GM20000 (cell line): ENCODE data around the gene SDC1.
A peak's percentile ranks its signal among the peaks of the same experiment; 100 is the strongest.
"Not testable (repeated sequence)": the region's sequence is repeated elsewhere in the genome, so short reads cannot be mapped to it uniquely, and the experiment has no call there.

Experiments used
- DNase-seq: peaks from one replicate; pipeline ENCODE4 v3.0.0; 2012; ENCODE audit warnings: low spot score
- TF ChIP-seq, protein P1 (sequence below): IDR thresholded peaks from 2 replicates; pipeline ENCODE4 v1.5.1; 2012; ENCODE audit warnings: mild to moderate bottlenecking, control low read depth; ENCODE audit errors: extremely low read depth, missing control alignments

The SDC1 gene, protein sequence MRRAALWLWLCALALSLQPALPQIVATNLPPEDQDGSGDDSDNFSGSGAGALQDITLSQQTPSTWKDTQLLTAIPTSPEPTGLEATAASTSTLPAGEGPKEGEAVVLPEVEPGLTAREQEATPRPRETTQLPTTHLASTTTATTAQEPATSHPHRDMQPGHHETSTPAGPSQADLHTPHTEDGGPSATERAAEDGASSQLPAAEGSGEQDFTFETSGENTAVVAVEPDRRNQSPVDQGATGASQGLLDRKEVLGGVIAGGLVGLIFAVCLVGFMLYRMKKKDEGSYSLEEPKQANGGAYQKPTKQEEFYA

DNA sequence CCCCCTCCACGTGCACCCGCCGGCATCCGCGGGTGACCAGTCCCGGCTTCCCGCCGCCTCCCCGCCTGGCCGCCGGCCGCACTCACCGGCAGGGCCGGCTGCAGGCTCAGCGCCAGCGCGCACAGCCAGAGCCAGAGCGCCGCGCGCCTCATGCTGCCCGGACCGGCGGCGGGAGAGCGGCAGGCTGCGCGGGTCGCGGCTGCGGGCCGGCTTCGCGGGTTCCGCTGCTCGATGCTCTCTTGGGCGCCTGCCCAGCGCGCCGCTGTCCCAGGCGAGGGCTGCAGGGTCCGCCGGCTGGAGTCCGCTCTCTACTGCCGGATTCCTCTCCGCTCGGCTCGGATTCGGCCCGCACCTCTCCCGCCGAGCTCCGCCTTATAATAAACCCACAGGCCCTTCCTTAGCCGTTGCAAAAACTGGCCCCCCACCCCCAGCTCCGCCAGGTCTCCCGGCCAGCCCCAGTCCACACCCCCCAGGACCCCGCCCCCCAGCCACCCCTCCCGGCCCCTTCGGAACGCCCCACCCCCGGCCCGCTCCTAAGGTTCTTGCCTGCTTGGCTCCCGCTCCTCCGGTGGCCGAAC lies at the start of gene SDC1:
Gene SDC1 (minus strand): TSS at position 415 of the 578 bp plus-strand sequence. CDS start 263 bp downstream, at position 152.
- TF ChIP-seq, protein P1, sequence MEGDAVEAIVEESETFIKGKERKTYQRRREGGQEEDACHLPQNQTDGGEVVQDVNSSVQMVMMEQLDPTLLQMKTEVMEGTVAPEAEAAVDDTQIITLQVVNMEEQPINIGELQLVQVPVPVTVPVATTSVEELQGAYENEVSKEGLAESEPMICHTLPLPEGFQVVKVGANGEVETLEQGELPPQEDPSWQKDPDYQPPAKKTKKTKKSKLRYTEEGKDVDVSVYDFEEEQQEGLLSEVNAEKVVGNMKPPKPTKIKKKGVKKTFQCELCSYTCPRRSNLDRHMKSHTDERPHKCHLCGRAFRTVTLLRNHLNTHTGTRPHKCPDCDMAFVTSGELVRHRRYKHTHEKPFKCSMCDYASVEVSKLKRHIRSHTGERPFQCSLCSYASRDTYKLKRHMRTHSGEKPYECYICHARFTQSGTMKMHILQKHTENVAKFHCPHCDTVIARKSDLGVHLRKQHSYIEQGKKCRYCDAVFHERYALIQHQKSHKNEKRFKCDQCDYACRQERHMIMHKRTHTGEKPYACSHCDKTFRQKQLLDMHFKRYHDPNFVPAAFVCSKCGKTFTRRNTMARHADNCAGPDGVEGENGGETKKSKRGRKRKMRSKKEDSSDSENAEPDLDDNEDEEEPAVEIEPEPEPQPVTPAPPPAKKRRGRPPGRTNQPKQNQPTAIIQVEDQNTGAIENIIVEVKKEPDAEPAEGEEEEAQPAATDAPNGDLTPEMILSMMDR = no peak
- peak; percentile 64 for DNase-seq

DNA sequence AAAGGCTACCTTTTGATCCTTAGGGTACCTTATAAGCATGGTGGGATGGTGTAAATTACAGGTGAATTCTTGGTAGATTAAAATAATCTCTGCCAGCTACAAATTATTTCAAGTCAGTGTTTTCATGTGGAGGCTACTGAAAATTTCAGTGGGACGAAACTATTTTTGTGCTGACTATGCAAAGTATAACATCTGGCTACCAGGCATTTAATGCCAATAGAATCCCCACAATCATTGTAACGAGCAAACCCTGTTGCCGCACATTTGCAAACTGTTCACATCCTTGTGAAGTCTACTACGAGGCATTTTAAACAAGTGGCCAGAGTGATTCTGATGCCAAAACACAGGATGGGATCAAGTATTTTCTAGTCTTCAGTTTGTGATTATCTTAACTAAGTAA lies 48.1 kb upstream of the SDC1 start:
- DNase-seq = no peak
- TF ChIP-seq, protein P1 = no peak

DNA sequence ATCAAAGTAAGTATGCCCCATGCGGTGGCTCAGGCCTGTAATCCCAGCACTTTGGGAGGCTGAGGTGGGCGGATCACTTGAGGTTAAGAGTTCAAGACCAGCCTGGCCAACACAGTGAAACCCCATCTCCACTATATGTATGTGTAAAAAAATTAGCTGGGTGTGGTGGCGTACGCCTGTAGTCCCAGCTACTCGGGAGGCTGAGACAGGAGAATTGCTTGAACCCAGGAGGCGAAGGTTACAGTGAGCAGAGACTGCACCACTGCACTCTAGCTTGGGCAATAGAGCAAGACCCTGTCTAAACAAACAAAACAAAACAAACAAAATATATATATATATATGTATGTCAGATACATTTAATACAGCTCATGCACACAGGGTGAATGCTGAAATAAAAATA lies 43.4 kb upstream of the SDC1 start:
- DNase-seq = not testable (repeated sequence)

DNA sequence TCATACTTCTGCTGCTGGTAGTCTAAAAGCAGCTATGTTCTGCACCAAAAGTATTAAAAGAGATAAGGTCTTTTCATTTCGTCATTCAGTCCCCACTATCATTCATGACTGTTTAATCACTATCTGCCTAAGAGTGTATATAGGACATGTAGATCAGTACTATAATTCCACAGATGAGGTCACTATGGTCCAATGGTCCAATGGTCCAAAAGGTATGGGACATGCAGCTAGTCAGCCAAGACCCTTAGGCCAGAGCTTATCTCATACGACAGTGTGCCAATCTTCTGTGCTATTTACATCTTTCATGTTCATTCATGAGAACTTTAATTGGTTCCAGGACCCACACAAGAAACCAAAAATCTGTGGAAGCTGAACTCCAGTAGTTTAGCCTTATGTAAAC lies 42.6 kb upstream of the SDC1 start:
- TF ChIP-seq, protein P1 = no peak
- no peak for DNase-seq

DNA sequence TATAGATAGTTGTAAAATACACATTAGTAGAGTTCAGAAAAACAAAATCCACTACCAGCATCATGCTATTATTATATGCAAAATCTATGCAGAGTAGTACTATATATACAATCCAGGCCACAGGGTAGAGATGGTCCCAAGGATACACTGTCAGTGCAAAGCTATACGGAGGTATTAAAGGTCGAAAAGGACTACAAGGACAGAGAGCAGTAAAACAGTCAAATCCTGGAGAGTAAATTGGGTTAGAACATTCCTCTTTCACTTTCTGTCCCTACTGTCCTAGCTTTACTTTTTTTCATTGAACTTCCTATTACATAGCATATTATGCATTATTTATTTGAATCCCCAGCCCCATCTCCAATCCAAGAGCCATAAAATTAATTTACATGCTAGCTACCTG lies 39.7 kb upstream of the SDC1 start:
- TF ChIP-seq, protein P1 = no peak
- no peak for DNase-seq

DNA sequence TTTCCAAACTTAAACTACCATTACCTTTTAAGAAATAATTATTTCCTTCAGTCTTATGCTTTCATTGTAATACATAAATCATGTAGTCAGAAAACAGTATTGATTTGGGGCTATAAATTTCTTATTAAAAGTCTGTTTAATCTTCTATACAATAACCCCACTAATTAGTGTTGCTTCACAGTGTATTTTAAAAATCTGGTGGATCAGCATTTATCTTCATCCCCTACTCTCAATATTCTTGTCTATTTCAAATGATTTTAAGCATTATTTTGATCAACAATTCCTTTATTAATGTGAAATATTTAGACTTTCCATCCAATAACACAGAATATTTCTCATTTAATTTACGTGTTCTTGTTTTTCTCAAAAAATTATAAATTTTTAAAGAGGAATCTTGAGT lies 32.5 kb upstream of the SDC1 start:
- DNase-seq = no peak
- TF ChIP-seq, protein P1 = no peak

DNA sequence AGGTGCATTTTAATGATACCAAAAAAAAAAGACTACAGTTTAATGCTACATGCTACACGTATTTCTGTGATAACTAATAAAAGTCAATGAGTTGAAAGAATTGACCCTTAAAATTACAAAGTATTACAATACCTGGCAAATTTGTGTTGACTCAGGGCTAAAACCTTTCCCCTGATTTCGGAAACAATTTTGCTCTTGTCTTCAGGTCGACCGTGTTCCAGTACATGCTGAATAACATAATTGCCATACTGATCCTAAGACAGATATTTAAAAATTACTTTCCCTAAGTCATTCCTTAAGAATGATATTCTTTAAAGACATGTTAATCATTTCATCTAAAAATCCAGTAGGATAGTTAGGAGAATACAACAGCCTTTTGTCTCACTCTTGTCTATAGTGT lies 29.8 kb upstream of the SDC1 start:
- DNase-seq = no peak
- TF ChIP-seq, protein P1 = no peak

DNA sequence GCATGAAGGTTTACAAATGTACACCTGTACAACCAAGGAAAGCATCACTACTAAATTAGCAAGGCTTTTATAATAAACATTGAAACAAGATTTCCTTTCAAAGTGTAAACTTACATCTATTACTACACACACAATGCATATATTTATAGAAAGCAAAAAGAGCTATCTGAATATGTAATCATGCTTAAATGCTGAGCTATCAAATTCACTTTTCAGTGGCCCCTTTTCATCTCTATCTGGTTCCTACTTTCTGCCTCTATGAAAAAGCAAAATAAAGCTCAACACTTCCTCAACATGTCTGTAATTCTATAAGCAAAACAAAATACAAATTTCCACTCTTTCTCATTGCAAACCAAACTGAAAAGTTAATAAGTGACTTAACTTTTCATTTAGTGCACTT lies 25.5 kb upstream of the SDC1 start:
- TF ChIP-seq, protein P1 = no peak
- no peak for DNase-seq
